ENCODE measurements around the gene MANEA.

- TF ChIP-seq CTCF (IDR thresholded peaks at IDR 0.05) = no peak
- TF ChIP-seq POLR2A (IDR thresholded peaks at IDR 0.05) = no peak
- TF ChIP-seq POLR2AphosphoS5 (IDR thresholded peaks at IDR 0.05) = no peak
Observed at GRCh38 chr6:95636552-95637431, 59.5 kb downstream of the MANEA start.

Measured in prostate gland (tissue), 2 donors.